Measurements from ENCODE around the gene DIO1.

DNA sequence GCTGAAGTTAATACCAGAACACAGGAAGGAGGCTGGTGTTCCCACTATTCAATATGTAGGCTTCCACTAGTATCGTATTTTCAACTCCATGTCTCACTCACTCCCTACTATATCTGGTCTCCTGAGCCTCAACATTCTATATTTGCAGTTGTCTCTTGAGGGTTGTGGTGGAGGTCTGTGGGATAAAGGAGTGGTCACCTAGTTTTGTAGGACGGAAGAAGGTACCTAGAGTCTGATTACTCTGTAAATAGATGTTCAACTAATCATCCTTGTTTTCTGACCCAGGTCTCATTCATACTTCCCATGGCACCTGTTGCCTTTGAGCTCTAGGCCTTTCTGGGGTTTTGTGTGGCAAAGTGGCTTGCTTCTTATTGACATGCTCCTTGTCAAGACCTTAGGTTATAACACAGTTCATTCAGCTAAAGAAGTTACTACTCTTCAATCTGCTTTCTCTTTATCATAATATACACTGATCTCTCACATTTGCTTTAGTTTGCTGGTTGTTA, 33.4 kb downstream of the DIO1 start:
- TF ChIP-seq CTCF (conservative IDR thresholded peaks at IDR 0.05): no peak
- TF ChIP-seq EZH2 (IDR thresholded peaks at IDR 0.05; ENCODE audit: low read depth): no peak
